Measurements from ENCODE around the gene UBAC2.

UBAC2 gene

GRCh38 chr13:99395436-99395835 is 194.8 kb downstream of the UBAC2 start:
- DNase-seq (ENCODE audit: low read depth), result no peak
- H3K4me3 ChIP-seq (ENCODE audit: control insufficient read depth, low read depth, low read length), result no peak overlapping the region
- TF ChIP-seq, protein P1, sequence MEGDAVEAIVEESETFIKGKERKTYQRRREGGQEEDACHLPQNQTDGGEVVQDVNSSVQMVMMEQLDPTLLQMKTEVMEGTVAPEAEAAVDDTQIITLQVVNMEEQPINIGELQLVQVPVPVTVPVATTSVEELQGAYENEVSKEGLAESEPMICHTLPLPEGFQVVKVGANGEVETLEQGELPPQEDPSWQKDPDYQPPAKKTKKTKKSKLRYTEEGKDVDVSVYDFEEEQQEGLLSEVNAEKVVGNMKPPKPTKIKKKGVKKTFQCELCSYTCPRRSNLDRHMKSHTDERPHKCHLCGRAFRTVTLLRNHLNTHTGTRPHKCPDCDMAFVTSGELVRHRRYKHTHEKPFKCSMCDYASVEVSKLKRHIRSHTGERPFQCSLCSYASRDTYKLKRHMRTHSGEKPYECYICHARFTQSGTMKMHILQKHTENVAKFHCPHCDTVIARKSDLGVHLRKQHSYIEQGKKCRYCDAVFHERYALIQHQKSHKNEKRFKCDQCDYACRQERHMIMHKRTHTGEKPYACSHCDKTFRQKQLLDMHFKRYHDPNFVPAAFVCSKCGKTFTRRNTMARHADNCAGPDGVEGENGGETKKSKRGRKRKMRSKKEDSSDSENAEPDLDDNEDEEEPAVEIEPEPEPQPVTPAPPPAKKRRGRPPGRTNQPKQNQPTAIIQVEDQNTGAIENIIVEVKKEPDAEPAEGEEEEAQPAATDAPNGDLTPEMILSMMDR (IDR thresholded peaks at IDR 0.05; ENCODE audit: control insufficient read depth, insufficient read depth, low read depth, low read length, missing control alignments), result no peak

DNA sequence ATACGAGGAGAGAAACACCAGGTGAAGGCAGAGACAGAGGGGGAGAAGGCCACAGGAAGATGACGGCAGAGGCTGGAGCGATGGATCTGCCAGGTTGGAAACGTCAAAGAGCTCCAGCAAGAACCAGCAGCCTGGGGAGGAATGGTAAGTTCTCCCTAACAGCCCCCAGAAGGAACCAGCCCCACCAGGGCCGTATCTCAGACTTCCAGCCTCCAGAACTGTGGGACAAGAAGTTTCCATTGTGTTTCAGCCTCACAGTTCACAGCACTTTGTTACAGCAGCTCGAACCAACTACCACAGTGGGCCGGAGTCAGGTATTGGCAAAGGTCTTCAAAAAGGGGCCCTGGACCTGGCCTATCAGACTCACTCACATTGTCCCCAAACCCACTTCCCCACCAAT is 195.8 kb downstream of the UBAC2 start:
- TF ChIP-seq, protein P1 (IDR thresholded peaks at IDR 0.05; ENCODE audit: control insufficient read depth, insufficient read depth, low read depth, low read length, missing control alignments), result no peak
- DNase-seq (ENCODE audit: low read depth), result no peak
- no peak overlapping the region for H3K4me3 ChIP-seq (ENCODE audit: control insufficient read depth, low read depth, low read length)

DNA sequence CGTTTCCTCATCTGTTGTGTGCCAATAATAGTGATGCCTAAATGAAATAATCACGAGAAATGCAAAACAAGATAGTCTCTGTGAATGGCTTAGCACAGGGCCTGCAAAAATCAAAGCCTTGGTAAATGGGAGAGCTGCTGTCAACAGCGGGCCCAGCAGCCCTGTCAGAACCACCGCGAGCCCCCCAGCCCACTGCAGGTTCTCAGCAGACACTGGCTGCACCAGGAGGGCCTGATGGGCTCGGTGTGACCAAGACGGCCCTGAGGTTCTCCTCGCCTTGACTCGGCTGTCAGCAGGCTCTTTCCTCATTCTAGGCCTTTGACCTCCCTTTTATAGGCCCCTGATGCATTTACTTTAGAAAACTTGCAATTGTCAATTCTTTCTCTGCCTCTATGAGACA is 197.4 kb downstream of the UBAC2 start:
- no peak for DNase-seq (ENCODE audit: low read depth)
- TF ChIP-seq, protein P1 (IDR thresholded peaks at IDR 0.05; ENCODE audit: control insufficient read depth, insufficient read depth, low read depth, low read length, missing control alignments), result no peak
- H3K4me3 ChIP-seq (ENCODE audit: control insufficient read depth, low read depth, low read length), result no peak overlapping the region

DNA sequence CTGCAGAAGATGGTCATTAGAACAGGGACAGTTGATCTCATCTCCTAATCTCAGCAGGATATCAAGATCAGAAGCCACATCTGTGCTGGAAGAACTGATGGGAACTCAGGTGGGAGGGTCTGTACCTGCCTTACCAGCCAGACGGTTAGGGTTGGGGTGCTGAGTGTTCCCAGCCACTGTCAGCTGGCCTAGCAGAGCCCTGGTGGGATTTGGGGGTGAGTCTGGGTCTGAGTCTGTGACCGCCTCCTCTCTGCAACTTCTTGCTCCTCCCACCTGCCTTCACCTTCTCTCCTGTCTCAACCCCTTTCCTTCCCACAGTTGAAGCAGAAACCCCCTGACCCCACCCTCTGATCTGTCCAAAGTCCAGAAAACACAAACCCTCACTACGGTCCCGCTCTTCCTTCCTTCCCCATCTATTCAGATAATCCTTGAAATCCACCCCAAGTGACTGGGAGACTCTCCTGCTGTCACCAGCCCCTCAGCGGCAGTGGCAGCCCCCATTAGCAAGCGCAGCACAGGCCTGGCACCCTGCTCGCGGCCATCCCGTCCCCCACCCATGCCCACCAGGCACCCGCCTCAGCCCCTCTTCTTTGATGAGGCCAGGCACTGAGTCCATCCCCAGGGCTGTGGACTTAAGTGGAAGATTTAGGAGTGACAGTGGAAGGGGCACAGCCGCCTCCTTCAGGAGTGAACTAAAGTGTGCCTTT is 198.4 kb downstream of the UBAC2 start:
- no peak overlapping the region for H3K4me3 ChIP-seq (ENCODE audit: control insufficient read depth, low read depth, low read length)

GRCh38 chr13:99399623-99399974 is 198.9 kb downstream of the UBAC2 start:
- no peak for DNase-seq (ENCODE audit: low read depth)
- TF ChIP-seq, protein P1 (IDR thresholded peaks at IDR 0.05; ENCODE audit: control insufficient read depth, insufficient read depth, low read depth, low read length, missing control alignments), result no peak

More for the DNA sequence above, 198.4 kb downstream of the UBAC2 start:
- no peak for DNase-seq (ENCODE audit: low read depth)
- TF ChIP-seq, protein P1 (IDR thresholded peaks at IDR 0.05; ENCODE audit: control insufficient read depth, insufficient read depth, low read depth, low read length, missing control alignments), result no peak

DNA sequence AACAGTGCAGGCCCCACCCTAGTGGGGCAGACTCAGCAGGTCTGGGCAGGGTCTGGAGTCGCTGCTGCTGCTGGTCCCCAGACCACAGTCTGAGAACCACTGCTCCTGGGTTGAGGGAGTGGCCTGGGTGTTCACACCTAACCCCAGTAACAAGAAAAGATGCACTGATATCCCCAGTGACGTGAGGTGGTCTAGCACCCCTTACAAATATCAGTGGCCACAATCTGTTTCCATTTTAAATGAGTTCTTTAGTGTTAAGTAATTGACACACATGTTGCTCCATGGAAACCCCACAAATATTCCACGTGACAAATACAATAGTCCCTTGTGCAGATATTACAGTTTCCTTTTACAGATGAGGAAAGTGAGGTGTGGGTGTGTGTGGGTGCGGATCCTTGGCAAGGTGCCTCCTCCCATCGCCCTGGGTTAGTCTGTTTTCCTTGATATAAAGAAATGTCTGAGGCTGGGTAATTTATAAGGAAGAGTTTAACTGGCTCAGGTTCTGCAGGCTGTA is 202.9 kb downstream of the UBAC2 start:
- TF ChIP-seq, protein P1 (IDR thresholded peaks at IDR 0.05; ENCODE audit: control insufficient read depth, insufficient read depth, low read depth, low read length, missing control alignments), result no peak
- no peak for DNase-seq (ENCODE audit: low read depth)

More at GRCh38 chr13:99399623-99399974, 198.9 kb downstream of the UBAC2 start:
- no peak overlapping the region for H3K4me3 ChIP-seq (ENCODE audit: control insufficient read depth, low read depth, low read length)

More for the DNA sequence above, 202.9 kb downstream of the UBAC2 start:
- H3K4me3 ChIP-seq (ENCODE audit: control insufficient read depth, low read depth, low read length), result no peak overlapping the region

Measured in AG09309 (cell line).